IMR-90 (cell line): Measurements from ENCODE around the gene COL19A1. TPM values are rescaled to one million over a fixed set of nuclear protein-coding genes. Genes with fewer than 3 reads are reported as not detected.
"Not testable (repeated sequence)": the region's sequence is repeated elsewhere in the genome, so short reads cannot be mapped to it uniquely, and the experiment has no call there.

Source experiments
- ATAC-seq: fragments of 200-7000 bp; cut with Tn5 transposase; 2 replicates; pipeline ENCODE4 v1.9.1; 2020; ENCODE audit warnings: low read depth, mild to moderate bottlenecking, moderate library complexity
- BruUV-seq: library from RNA; stranded (reverse); fragments of 400-500 nt; replicated peaks from 2 replicates; lab custom pipeline; 2021; lab: Mats Ljungman, UMichigan
- CTCF ChIA-PET: fragments of 300-600 bp; formaldehyde crosslinking; extraction: SDS; loops from one replicate; lab custom pipeline; 2021; ENCODE audit warnings: antibody characterized with exemption; lab: Yijun Ruan, JAX
- POLR2A ChIA-PET: fragments of 300-600 bp; sonication (Branson Sonifier 250); formaldehyde crosslinking; loops from one replicate; lab custom pipeline; 2022; ENCODE audit warnings: antibody characterized with exemption; ENCODE audit not compliant: unreplicated experiment; lab: Charles Lee
- DNase-seq: peaks from one replicate; pipeline ENCODE4 v3.0.0; 2013
- H2AFZ ChIP-seq: replicated peaks from 2 replicates; pipeline ENCODE3; 2013; ENCODE audit warnings: low read length, mild to moderate bottlenecking; ENCODE audit not compliant: poor library complexity
- H2AK5ac ChIP-seq: 2 replicates; pipeline ENCODE4 v1.6.1; 2013; ENCODE audit warnings: low read depth, low read length, inconsistent platforms
- H2AK9ac ChIP-seq: replicated peaks from 2 replicates; pipeline ENCODE3; 2013; ENCODE audit warnings: mild to moderate bottlenecking, low read depth, low read length, moderate library complexity; ENCODE audit not compliant: poor library complexity
- H2BK120ac ChIP-seq: 2 replicates; pipeline ENCODE4 v1.6.1; 2013; ENCODE audit warnings: low read depth, low read length, inconsistent platforms
- H2BK15ac ChIP-seq: 3 replicates; pipeline ENCODE4 v1.6.1; 2013; ENCODE audit warnings: low read depth, low read length, inconsistent platforms
- H2BK20ac ChIP-seq: 2 replicates; pipeline ENCODE4 v1.6.1; 2013; ENCODE audit warnings: low read depth, mild to moderate bottlenecking, inconsistent platforms, low read length, moderate library complexity
- H2BK5ac ChIP-seq: 2 replicates; pipeline ENCODE4 v1.6.1; 2013; ENCODE audit warnings: mild to moderate bottlenecking, low read depth, low read length, inconsistent platforms; ENCODE audit not compliant: poor library complexity, severe bottlenecking
- H3K14ac ChIP-seq: replicated peaks from 2 replicates; pipeline ENCODE4 v1.6.1; 2013; ENCODE audit warnings: low read depth, low read length, inconsistent platforms
- H3K18ac ChIP-seq: 2 replicates; pipeline ENCODE4 v1.6.1; 2013; ENCODE audit warnings: low read depth, low read length, control low read depth
- H3K23ac ChIP-seq: 2 replicates; pipeline ENCODE4 v1.6.1; 2013; ENCODE audit warnings: low read depth, low read length, inconsistent platforms
- H3K27ac ChIP-seq: 2 replicates; pipeline ENCODE4 v1.5.1; 2013; ENCODE audit warnings: mild to moderate bottlenecking, control low read depth, low read length; ENCODE audit not compliant: insufficient read depth
- H3K27me3 ChIP-seq: 2 replicates; pipeline ENCODE4 v1.6.1; 2013; ENCODE audit warnings: low read length; ENCODE audit not compliant: control insufficient read depth, insufficient read depth
- H3K36me3 ChIP-seq: 2 replicates; pipeline ENCODE4 v1.6.1; 2013; ENCODE audit warnings: low read length, mixed read lengths; ENCODE audit not compliant: control insufficient read depth, insufficient read depth
- H3K4ac ChIP-seq: 2 replicates; pipeline ENCODE4 v1.6.1; 2013; ENCODE audit warnings: low read depth, low read length, inconsistent platforms
- H3K4me1 ChIP-seq: 2 replicates; pipeline ENCODE4 v1.6.1; 2013; ENCODE audit warnings: low read length, mixed read lengths; ENCODE audit not compliant: control insufficient read depth, insufficient read depth
- H3K4me2 ChIP-seq: 2 replicates; pipeline ENCODE4 v1.6.1; 2013; ENCODE audit warnings: low read depth, mild to moderate bottlenecking, control low read depth, low read length, moderate library complexity
- H3K4me3 ChIP-seq: 2 replicates; pipeline ENCODE4 v1.5.1; 2013; ENCODE audit warnings: low read depth, mild to moderate bottlenecking, control low read depth, low read length, moderate library complexity; ENCODE audit not compliant: insufficient read depth
- H3K56ac ChIP-seq: 2 replicates; pipeline ENCODE4 v1.6.1; 2013; ENCODE audit warnings: low read length, inconsistent platforms; ENCODE audit not compliant: insufficient read depth; ENCODE audit errors: extremely low read depth
- H3K79me1 ChIP-seq, 2 experiments: 2 replicates each; pipeline ENCODE4 v1.6.1; 2013; ENCODE audit warnings: low read length in 2 of 2, inconsistent platforms in 1 of 2, low read depth in 1 of 2
- H3K9ac ChIP-seq: 2 replicates; pipeline ENCODE4 v1.6.1; 2013; ENCODE audit warnings: low read depth, low read length, control low read depth
- H3K9me1 ChIP-seq: 2 replicates; pipeline ENCODE4 v1.6.1; 2013; ENCODE audit warnings: low read length, inconsistent platforms; ENCODE audit not compliant: insufficient read depth
- H3K9me3 ChIP-seq: 2 replicates; pipeline ENCODE4 v1.6.1; 2013; ENCODE audit warnings: low read length; ENCODE audit not compliant: control insufficient read depth, insufficient read depth
- H4K20me1 ChIP-seq: 2 replicates; pipeline ENCODE4 v1.6.1; 2013; ENCODE audit warnings: low read length, inconsistent platforms; ENCODE audit not compliant: insufficient read depth
- H4K5ac ChIP-seq: 2 replicates; pipeline ENCODE4 v1.6.1; 2013; ENCODE audit warnings: mild to moderate bottlenecking, low read depth, low read length, control low read depth
- H4K8ac ChIP-seq, 2 experiments: 2 replicates each; pipeline ENCODE4 v1.6.1; 2013; ENCODE audit warnings: low read depth in 2 of 2, low read length in 2 of 2, control low read depth in 1 of 2, inconsistent platforms in 1 of 2
- H4K91ac ChIP-seq: 2 replicates; pipeline ENCODE4 v1.6.1; 2013; ENCODE audit warnings: low read depth, low read length, inconsistent platforms; ENCODE audit not compliant: insufficient read depth
- dilution Hi-C: fragments of 300-500 bp; cut with HindIII; formaldehyde crosslinking; loops from one replicate; pipeline ENCODE4 v1.14.3; 2018; ENCODE audit warnings: low sequenced_read_pairs; ENCODE audit not compliant: unreplicated experiment
- in situ Hi-C: fragments of 300-500 bp; cut with MboI; formaldehyde crosslinking; loops from 3 replicates; pipeline ENCODE4 v1.14.3; 2019; ENCODE audit warnings: low sequenced_read_pairs, inconsistent platforms, mixed read lengths
- intact Hi-C: fragments of 100-400 bp; cut with micrococcal nuclease; formaldehyde crosslinking; loops from 2 replicates; pipeline ENCODE4 v1.10.0; 2022
- polyA plus RNA-seq, 3 experiments: library from polyadenylated mRNA; depleted of rRNA; stranded (reverse); fragments of >200 nt; gene quantifications; 2 replicates each; pipeline ENCODE4 v1.2.3, GENCODE V29; 2012; ENCODE audit warnings: low replicate concordance in 1 of 3
- total RNA-seq: library from RNA; depleted of rRNA; stranded (reverse); fragments of >200 nt; gene quantifications from 2 replicates; pipeline ENCODE4 v1.2.3, GENCODE V29; 2012

COL19A1 gene
- total and polyA plus RNA-seq, 2 of the 4 experiments (the other 2 are of a cell fraction) = under 0.01 TPM; not detected in 1

- H3K56ac ChIP-seq, H3K4me3 ChIP-seq, H3K27me3 ChIP-seq, H3K23ac ChIP-seq, H2BK5ac ChIP-seq, H3K79me1 ChIP-seq, dilution Hi-C loops, H3K14ac ChIP-seq, H3K4ac ChIP-seq, H4K5ac ChIP-seq, H3K4me2 ChIP-seq, POLR2A ChIA-PET, H3K27ac ChIP-seq, H3K9ac ChIP-seq, H2BK20ac ChIP-seq, H3K9me1 ChIP-seq, in situ Hi-C loops, BruUV-seq, ATAC-seq, H3K18ac ChIP-seq, H2AK9ac ChIP-seq, DNase-seq, H2BK15ac ChIP-seq, H2AFZ ChIP-seq, H2BK120ac ChIP-seq, H2AK5ac ChIP-seq, H3K9me3 ChIP-seq, H4K8ac ChIP-seq, intact Hi-C loops, H3K4me1 ChIP-seq, H3K36me3 ChIP-seq, H4K91ac ChIP-seq, H4K20me1 ChIP-seq: not testable (repeated sequence)
- CTCF ChIA-PET = interaction anchor here (1.1 kb wide), 1 partner anchor 20 kb away, joined by 3 read pairs; no protein-coding TSS in a partner anchor
Measured at GRCh38 chr6:69893266-69893665, 26.9 kb downstream of the COL19A1 start.
